SHP77 treated with DMSO at 0.1 percent for 48 hours (cell line): ENCODE results near the gene GRIK2.

ENCODE experiments used
- DNase-seq: peaks from one replicate; lab custom pipeline; 2025; lab: John Stamatoyannopoulos, UW

Gene GRIK2

DNA sequence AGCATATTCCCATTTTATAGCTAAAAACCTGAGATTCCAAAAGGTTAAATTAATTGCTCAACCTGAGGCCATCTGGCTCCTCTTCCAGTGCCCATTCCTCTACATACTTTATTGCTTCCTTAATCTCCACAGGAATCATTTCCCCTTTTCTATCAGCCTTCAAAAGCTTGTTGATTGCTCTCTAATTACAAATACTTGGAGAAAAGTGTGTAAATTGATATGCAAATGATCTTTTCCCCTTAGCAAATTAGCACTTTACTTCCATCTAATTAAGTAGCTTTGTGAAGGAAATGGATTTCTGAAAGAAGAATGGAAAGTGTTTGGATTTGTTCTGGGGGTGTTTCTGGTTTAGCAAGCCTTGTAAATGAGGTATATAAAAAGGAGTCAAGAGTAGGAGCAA is 323.3 kb downstream of the GRIK2 start:
- no peak for DNase-seq

- no peak for DNase-seq
These were observed 326.0 kb downstream of the GRIK2 start for GRCh38 chr6:101719521-101719920.

DNA sequence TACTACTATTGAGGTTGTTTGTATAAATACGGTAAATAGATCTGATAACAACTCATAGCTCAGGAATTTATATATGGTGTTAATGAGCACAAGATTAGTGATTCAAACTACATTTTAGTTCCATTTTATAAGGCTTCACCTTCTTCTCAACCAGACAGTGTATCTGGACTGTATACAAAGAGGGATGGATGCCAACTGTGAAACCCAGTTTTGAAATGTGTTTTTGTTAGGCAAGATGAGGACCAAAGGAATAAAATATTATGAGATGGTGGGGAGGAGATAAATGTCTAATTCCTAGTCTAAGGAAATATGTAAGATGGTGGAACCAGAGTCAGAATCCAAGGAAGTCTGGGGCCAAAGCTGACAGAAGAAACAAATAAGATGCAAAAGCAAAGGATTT is 329.0 kb downstream of the GRIK2 start:
- DNase-seq, result no peak

DNA sequence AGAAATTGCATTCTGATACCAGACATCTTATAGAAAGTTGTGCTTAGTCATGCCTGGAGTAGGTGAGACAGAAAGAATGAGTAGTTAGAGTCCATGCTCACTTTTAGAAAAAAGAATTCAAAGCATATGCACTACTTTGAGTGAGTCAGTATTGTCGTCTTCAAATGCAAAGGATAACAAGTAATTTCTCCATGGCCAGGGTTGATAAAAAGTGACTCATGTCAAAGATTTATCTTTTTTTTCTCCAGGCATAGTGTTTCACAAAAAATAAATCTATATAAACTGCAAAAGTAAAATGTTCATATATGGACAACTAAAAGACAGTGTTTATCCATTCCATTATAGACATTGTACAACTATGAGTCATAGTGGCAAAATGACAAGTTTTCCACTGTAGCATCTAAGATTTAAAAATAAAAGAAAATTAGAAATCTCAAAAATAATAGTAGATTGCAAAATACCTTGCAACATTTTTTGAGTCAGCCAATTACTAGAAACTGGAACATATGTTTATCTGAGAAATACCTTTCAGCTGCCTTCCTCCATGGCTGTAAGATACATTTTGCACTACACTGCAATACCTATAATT is 329.6 kb downstream of the GRIK2 start:
- DNase-seq, result no peak

DNA sequence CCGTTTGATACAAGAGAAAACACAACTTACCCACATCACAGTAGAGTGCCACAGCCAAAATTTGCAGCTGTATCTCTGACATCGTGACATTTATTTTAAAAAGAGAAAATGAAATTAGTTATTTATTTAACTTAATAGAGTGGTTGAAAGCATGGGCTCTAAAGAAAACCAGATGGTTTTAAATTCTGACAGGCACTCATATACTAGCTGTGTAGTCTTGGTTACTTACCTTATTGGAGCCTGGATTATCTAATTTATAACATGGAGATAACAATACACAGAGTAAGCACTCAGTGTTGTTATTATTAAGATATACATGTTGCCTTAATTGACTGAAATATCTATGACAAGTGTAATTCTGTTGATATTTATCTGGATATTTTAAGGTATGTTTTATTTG is 334.9 kb downstream of the GRIK2 start:
- no peak for DNase-seq

DNA sequence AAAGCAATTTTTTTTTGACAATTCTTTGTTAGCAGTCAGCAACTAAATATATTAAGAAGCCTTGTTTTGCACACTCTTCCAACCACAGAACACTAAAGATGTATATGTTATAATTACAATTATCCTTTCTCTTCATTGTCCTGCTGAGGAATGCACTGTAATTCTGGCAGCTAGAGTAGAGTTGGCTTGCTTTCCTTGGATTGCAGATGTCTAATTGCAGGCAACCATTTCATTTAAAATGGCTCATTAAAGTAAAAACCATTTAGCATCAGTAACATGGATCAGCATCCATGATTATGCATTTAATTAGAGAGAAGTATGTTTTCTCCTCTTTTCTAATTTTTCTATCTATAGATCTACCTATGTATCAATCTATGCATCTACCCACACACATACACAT is 335.4 kb downstream of the GRIK2 start:
- DNase-seq, result no peak

- DNase-seq, result no peak
These were observed 337.4 kb downstream of the GRIK2 start for GRCh38 chr6:101730954-101731353.

- no peak for DNase-seq
These were observed 340.4 kb downstream of the GRIK2 start for GRCh38 chr6:101733899-101734298.

DNA sequence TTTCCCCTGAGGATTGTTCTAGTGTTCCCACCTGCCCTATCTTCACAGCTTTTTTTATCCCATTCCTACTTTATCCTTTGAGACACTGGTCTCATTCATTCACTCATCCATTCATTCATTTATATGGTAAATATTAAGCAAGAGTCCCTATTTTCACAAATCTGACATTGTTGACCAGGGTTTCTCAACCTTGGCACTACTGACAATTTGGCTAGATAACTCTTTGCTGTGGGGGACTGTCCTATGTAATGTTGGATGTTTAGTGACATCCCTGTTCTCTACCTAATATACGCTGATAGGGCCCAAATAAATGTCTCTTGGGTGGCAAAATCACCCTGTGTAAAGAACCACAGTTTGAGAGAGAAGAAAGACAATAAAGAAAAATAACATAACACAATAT is 345.0 kb downstream of the GRIK2 start:
- no peak for DNase-seq

GRCh38 chr6:101740631-101741030 is 347.1 kb downstream of the GRIK2 start:
- DNase-seq, result no peak

DNA sequence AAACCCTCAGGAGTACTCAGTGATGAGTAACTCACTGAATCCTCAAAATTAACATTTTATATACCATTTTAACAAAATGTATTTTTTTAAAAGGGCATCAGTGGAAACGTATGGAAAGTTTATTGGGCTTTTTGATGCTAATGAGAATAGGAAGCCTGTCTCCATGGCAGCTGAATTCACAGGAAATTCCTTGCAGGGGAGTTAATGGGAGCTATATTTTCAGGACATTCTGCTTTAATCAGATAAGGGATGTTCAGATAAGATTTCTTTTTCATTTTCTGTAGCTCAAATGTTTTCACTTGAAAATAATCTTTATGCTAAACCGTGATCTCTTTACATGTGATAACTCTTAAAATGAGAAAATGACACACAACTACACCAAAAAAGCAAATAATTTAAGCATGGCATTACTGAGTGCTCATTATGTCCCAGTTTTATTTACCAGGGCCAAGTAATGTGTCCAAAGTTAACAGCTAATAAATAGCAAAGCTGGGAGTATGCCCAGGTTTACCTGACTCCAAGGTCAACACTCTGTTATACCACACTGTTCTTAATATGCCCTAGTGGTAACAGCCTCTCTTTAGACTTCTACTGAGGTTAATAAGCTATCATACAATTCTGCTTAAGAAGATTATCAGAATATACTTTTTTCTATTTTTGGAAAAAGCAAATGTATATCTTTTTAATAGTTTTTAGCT is 348.1 kb downstream of the GRIK2 start:
- no peak for DNase-seq

DNA sequence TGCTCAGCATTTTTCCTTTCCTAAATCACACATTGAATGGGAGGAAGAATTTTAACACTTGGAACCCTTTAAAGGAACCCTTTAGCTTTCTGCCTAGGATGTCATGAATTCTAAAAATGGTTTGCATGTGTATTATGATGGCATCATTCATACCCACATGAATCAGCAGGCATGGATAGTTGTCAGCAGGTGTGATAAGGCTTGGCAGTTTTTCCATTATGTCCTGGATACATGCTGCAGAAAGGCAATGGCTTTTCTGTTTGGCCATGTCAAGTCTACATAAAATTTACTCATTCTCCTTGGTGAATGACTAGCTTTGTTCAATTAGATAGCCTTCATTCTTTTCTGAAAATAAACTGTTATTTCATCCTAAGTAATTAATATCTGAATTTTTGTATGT is 353.7 kb downstream of the GRIK2 start:
- DNase-seq, result no peak

- no peak for DNase-seq
These were observed 354.2 kb downstream of the GRIK2 start for GRCh38 chr6:101747716-101748115.

DNA sequence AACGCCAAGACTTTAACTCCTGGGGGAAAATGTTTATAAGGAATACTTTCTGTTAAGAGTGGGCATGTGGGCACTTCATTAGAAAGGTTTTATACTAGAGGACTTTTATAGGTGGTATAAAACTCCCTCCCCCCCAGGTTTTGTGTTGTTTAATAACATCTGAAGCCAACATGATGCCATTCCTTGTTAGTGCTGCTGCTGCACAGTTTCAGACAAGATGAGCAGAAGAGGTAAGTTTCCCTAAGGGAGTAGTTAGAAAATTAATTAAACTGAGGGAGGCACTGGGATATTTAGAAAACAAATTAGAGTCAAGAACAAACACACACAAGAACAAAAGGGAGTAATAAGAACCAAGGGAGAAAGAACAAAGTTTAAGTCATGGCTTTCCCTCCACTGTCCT is 362.4 kb downstream of the GRIK2 start:
- DNase-seq, result no peak

DNA sequence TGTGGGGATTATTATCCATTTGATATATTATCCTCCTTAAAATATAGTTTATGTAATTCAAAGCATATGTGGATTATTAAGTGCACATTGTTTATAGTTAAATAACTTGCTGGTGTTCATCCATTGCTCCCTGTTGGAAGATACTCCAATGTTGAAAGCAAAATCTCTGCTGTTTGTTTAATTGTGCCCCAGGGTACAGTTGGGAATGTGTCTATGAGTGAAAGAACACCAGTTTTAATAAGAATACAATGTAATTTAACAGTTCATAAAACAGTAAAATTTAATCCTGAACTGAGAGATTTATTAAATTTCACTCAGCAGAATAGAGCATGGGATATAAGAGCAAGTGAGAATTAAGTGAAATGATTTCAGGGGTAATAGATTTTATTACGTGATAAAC is 364.9 kb downstream of the GRIK2 start:
- no peak for DNase-seq

DNA sequence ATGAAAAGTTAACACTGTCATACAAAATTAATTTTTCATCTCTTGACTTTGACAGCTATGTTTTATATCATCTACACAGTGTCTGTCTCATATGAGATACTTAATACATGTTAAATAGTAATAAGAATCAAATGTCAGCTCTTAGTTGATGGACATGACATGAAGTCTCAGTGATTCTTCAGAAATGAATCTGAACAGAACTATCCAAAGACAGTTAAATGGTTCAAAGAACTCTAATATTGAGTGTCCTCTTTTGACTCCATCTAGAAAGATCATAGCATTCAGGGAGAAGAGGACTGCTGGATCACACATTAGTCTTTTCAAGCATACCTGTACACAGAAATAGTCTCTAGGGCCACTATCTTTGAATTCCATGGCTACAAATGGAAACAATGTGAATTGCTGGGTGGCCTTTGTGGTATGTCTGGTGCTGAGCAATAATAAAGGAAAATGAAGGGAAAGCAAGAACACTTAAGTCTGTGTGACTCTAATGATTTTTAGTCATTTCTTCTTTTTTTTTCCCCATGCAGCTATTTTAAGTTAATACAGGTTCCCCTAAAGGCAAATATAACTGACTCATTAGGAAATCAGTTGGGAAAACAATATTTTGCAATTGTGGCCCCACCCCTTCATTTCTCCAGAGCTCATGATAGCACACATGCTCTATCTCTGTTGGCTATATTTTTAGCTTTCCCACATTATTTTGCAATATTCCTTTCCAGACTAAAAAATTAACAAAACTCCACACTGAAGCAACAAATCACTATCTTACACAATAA is 367.5 kb downstream of the GRIK2 start:
- no peak for DNase-seq

DNA sequence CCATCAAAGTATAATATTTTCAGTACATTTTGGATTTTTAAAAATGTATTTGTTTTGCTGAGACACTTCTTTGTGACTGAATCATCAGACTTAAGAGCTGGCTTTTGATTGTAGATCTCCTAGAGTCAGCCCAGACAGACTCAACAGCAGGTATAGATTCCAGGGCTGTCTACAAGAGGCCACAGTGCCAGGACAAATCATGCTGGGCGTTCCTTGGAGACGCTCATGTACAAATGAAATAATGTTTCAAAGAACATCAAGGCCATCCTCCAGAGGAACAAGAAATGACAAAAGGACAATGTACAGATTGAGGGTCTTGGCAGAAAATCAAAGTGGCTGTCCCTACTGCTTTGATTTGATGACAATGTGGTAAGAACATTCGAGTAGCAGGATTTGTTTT is 369.3 kb downstream of the GRIK2 start:
- no peak for DNase-seq

DNA sequence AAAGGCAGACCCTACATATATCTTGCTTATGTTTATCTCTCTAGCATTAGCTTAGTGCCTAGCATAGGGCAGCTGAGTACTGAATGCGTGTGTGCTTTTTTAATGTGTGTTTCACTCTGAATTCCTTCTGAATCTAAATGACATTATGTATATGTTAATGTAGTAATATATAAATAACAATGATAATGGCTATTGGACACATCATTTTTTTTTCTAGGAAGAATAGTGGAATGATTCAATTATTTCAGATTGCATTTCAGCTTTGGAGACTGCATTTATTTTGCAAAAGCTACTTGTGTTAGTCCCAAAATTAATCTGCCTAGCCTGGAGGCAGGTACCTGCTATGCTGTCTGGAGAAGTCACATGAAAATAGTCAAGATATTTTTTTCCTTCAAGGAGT is 371.8 kb downstream of the GRIK2 start:
- no peak for DNase-seq

DNA sequence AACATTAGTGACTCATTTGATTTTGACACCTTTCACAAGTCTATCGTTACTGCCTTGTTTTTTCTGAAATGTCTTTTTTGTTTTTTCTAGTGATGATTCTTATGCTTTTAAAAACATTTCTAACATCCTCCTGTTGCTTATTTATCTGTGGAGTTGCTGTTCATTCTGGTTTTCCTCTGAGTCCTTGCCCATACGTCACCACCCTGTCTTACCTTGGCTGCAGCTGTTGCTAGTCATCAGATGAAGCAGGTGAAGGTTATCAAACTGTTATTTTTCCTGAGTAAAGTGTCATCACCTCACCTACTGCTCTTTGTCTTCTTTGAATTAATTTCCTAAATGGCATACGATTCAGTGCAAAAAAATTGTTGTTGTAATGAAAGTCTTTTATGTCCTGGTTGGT is 376.6 kb downstream of the GRIK2 start:
- DNase-seq, result peak; percentile 100

DNA sequence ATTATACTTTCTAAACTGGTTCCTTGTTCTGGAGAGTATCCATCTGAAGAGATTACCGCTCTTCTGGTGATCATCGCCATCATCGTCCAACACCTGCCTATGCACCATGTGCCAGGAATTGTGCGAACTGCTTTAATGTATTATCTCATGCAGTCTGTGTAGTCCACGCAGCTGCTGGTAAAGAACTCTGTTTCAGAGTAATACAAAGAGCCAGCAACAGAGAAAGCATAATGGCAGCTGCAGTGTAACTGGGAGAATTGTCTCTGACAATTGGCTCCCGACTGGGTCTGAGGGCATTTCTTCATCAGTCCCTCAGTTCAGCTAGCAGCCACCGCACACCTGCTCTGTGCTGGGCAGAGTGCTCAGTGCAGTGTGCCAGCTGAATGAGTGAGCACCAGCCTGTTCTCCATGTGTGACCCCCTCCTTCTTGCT is 383.4 kb downstream of the GRIK2 start:
- DNase-seq, result peak; percentile 84

DNA sequence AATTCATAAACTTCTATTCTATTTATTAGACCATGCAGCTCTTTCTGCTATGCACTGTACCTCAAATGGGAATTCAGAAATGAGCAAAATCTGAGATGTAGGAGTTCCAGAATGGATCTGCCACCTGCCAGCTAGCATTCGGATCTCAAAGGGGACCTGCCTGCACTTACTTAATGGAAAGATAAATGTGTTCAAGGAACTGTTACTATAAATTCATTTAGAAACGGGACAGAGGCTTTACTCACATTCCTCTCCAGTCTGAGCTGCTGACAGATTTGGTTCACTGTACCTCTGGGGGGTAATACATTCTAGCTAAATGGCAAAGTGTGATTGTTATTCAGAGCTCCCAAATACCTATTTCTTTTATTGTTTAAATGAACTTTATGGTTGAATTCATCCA is 384.1 kb downstream of the GRIK2 start:
- no peak for DNase-seq

- DNase-seq, result no peak
These were observed 385.7 kb downstream of the GRIK2 start for GRCh38 chr6:101779051-101779844.

GRCh38 chr6:101783287-101783686 is 389.8 kb downstream of the GRIK2 start:
- DNase-seq, result no peak
